T1000 (cell line): ENCODE data around the gene C6orf136.
A peak's percentile ranks its signal among the peaks of the same experiment; 100 is the strongest.
"Not testable (repeated sequence)": the region's sequence is repeated elsewhere in the genome, so short reads cannot be mapped to it uniquely, and the experiment has no call there.

Experiments used
- DNase-seq: peaks from one replicate; lab custom pipeline; 2025; ENCODE audit warnings: mixed read lengths; lab: John Stamatoyannopoulos, UW

C6orf136 gene

GRCh38 chr6:30657922-30658321 lies 11.0 kb downstream of the C6orf136 start:
- not testable (repeated sequence) for DNase-seq

DNA sequence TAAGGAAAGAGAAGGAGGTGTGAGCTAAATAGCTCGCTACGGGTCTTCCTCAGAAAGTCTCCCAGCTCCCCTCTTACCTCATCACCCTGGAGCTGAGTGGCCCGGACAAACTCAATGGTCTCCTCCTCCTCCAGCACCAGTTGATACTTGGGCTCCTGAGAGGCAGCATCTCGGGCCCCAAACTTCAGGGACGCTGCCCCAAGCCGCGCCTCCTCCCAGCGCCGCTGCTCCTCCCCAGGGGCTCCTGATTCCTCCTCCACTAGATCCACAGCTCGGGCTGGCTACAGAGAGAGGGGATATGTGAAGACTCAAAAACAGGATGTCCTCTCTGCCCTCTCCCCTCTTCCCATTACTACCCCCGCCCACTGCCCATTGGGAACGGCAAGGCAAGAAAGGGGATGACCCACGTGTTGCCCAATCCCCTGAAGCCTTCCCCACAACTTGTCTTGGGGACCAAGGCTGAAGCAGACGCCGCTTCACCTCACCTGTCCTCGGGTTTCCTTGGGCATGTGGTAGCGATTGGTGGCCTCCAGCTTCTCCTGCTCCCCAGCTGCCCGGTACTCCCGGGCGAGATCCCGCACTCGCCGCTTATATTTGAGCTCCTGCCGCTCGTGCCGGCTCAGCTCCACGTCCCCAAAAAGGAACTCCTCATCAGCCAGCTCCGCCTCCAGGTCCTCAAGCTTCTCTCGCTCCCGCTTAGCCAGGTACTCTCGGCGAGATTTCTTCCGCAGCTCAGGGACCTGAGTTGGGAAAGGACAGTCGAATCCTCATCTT lies 18.2 kb downstream of the C6orf136 start:
- no peak for DNase-seq

DNA sequence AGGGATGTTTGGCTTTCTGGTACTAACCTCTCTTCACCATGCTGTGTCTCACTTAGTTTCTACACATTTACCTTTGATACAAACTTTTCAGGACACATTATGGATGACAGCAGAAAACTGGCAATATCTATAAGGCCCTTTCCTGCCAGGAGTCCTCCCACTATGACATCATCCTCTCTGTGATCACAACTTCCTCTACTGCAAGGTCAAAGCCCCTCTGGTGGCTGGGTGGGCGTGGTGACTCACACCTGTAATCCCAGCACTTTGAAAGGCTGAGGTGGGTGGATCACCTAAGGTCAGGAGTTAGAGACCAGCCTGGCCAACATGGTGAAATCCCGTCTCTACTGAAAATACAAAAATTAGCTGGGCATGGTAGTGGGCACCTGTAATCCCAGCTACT lies 19.4 kb downstream of the C6orf136 start:
- DNase-seq = not testable (repeated sequence)

DNA sequence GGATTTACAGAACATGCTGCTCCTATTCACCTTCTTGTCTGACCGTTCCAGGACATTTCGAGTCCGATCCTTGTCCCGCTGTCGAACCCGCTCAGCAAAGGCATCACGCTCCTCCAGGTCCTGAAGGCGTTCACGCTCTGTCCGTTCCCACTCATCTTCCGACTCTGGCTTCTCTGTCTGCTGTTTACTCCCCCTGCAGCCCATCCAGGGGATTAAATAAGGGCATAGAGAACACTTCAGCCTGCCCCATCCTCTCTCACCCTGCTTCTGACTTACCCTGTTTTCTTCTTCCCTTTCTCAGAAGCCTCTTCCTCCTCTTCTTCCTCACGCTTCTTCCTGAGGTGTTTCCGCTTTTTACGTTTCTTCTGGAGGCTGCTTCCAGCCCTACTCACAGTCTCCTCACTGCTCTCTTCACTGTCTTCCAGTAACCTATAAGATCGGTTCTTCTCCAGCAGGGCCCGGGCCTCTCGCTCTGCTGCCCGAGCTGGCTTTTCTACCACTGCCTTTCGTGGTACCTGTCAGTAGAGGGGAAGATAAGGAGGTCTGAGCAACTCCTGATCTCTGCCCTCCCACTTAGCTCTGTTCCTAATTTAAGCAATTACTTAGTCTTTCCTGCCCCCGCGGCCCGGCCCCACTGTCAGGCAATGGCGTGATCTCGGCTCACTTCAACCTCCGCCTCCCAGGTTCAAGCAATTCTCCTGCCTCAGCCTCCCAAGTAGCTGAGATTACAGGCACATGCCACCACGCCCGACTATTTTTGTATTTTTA lies 24.0 kb downstream of the C6orf136 start:
- DNase-seq = no peak

GRCh38 chr6:30672445-30673253 lies 25.7 kb downstream of the C6orf136 start, which contains the start of gene DHX16:
DHX16 (minus strand) TSS chr6:30673006; CDS start chr6:30672841, 165 bp downstream.
- DNase-seq = peak; percentile 91

- no peak for DNase-seq
Measured at GRCh38 chr6:30676660-30677285, 29.8 kb downstream of the C6orf136 start.

GRCh38 chr6:30678964-30679726 lies 32.2 kb downstream of the C6orf136 start:
- DNase-seq = peak; percentile 80

DNA sequence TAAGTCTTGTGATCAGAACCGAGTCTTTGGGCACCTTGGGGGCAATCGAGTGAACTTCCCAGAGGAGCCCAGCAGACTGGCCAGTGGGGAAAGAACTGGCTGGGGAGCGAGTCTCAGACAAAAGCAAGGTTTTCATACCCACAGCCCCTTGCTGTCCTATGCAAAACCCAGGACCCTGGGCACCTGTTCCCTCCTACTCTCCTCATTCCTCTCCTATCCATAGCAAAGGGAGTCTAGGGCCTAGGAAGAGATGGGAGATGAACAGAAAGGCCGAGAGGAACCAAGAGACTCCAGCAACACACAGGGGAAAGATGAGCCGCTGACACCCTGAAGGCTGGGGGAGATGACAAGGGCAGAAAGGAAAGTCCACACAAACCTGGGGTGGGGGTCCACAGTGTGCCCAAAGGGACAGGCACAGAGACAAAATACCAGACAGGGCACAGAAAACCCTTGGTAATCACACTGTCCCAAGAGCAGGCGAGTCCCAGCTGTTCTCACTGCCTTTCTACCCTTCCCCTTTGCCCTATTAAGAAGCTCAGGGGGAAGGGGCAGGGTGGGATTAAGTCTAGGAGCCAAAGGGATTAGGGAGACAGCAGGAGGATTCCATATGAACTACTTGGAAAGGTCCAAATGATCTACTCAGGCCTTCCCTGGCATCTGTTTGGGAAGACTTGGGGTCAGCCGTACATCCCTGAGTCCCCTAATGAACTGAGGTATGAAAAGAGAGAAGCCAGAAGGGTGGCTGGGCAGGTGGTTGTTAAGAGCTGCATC lies 33.0 kb downstream of the C6orf136 start:
- DNase-seq = no peak

DNA sequence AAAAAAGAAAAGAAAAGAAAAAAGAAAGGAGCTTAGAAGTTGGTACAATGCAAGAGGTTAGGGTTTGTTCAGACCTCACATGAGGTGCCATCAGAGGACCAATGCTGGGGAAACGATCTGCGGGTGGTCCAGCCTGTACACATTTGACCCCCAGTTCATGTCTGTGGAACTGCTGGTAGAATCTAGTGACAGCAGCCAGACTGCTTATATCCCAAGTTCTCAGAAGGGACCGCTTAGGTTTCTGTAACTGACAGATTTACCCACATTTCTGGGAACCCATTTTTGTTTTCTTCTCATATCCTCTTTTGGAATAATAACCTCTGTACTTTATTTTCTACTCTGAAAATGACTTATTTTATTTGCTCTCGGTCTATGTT lies 34.8 kb downstream of the C6orf136 start:
- no peak for DNase-seq

DNA sequence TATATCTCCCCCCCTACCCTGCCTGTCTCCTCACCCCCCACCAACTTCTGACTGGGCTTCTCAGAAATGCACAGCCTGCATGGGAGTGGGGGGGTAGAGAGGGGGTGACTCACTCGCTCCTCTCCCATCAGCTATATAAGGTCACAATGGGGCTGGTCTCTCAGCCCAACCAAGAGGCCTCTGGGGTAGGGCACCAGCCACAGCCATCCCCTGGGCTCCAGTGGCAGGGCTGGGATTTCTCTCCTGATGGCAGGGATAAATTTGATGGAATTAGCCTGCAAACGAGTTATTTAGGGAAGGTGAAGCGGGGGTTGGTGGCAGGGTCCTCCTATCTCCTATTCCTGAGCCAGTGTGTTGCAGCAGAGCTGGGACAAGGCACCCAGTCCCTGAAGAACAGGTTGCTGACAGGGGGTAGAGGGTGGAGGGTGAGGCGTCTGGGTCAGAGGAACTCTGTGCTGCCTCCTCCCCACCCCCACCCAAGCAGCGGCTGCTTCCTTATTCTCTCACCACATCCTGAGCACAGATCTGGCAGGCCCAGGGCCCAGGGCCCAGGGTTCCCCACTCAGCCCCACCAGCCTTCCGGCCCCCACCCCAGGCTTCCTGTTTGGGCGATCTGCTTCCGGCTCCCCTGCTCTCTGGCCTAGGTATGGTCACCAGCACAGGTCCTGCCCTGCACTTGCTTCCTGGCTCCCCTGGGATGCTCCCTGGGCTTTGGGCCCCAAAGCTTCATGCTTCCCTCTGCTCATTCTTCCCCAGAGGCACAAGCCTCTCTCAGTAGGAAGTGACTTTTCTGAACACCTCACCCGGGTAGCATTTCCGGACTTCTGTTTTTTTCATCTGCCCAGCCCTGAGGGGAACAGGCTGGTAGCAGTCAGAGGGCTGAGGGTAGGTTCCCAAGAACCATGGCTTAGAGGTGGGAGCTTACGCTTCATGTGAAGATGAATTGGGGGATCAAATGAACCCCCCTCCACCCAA lies 35.5 kb downstream of the C6orf136 start:
- peak; percentile 58 for DNase-seq

- no peak for DNase-seq
Measured at GRCh38 chr6:30683183-30683979, 36.4 kb downstream of the C6orf136 start.

DNA sequence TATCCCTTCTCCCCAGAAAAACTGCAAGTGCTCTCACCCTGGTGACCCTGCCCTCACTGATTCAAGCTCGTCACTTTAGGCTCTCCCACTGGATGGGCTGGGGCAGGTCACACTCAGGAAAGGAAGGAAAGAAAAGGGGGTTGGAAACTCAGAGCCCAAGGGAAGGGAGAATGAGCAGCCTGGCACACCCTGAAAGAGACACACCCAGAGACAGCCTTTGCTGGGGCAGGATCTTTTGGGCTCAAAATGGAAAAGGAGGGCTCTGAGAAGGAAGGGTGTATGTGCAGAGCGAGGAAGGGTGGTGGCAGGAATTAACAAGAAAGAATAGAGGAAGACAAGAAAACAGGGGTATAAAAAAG lies 37.0 kb downstream of the C6orf136 start:
- DNase-seq = no peak

- DNase-seq = no peak
Measured at GRCh38 chr6:30684386-30685156, 37.6 kb downstream of the C6orf136 start.

DNA sequence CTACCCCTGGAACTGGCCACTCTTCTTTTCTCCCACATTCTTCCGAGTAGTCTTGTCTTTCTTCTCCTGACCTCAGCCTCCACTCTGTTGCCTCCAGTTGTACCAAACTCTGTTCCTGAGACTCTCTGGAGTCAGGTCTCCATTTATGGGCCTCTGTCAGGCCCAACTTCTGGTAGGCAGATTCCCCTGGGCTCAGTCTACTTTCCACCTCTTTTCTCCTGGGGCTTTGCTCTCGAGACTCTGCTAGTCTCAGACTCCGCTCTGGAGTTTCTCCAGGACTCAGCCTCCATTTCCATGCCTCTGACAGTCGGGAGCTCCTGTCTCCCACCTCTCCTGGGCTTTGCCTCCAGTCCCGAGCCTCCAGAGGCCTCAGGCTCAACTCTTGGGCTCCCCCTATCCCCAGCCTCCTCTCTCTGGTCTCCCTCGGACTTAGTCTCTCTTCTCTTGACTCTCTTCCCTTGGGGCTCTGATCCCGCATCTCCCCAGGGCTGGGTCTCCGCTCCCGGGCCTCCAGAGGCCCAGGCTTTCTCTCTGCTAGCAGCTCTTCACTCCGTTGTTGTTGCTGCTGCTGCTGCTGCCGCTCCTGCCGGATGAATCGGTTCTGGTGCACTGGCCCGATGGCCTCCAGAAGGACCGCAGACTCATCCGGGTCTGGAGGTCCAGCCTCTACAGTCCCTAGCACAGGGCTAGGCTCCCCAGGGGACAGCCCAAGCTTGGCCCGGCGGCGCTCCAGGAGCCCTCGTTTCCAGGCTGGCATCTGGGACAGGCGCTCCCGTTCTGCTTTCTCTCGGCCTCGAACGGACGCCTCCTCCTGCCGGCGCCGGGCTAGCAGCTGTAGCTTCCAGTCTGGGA lies 38.5 kb downstream of the C6orf136 start:
- DNase-seq = no peak

- peak; percentile 51 for DNase-seq
Measured at GRCh38 chr6:30686009-30686907, 39.3 kb downstream of the C6orf136 start, which contains the start of gene PPP1R18. PPP1R18 (minus strand) TSS chr6:30686645; CDS start chr6:30686018, 627 bp downstream.
